C4-2B (cell line): ENCODE measurements around the gene DPP7.

Source experiments
- ZFX ChIP-seq: fragments of 450-650 bp; IDR thresholded peaks from 2 replicates; pipeline ENCODE4 v1.6.1; 2017
- TF ChIP-seq, protein P1 (sequence below): fragments of 450-650 bp; conservative IDR thresholded peaks from 2 replicates; pipeline ENCODE4 v1.5.1; 2017; ENCODE audit warnings: mild to moderate bottlenecking

DNA sequence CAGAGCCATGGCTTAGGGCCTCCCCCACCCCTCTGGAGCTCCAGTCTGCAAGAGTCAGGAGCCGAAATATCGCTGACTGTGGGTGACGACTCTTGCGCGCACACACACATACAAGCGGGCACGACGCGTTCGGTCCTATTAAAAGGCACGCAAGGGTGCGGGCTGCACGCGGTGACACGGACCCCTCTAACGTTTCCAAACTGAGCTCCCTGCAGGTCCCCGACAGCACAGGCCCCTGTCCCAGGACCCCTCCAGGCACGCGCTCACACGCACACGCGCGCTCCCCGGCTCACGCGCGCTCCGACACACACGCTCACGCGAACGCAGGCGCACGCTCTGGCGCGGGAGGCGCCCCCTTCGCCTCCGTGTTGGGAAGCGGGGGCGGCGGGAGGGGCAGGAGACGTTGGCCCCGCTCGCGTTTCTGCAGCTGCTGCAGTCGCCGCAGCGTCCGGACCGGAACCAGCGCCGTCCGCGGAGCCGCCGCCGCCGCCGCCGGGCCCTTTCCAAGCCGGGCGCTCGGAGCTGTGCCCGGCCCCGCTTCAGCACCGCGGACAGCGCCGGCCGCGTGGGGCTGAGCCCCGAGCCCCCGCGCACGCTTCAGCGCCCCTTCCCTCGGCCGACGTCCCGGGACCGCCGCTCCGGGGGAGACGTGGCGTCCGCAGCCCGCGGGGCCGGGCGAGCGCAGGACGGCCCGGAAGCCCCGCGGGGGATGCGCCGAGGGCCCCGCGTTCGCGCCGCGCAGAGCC is 24.4 kb upstream of the DPP7 start, which contains the start of gene GRIN1:
- TF ChIP-seq, protein P1, sequence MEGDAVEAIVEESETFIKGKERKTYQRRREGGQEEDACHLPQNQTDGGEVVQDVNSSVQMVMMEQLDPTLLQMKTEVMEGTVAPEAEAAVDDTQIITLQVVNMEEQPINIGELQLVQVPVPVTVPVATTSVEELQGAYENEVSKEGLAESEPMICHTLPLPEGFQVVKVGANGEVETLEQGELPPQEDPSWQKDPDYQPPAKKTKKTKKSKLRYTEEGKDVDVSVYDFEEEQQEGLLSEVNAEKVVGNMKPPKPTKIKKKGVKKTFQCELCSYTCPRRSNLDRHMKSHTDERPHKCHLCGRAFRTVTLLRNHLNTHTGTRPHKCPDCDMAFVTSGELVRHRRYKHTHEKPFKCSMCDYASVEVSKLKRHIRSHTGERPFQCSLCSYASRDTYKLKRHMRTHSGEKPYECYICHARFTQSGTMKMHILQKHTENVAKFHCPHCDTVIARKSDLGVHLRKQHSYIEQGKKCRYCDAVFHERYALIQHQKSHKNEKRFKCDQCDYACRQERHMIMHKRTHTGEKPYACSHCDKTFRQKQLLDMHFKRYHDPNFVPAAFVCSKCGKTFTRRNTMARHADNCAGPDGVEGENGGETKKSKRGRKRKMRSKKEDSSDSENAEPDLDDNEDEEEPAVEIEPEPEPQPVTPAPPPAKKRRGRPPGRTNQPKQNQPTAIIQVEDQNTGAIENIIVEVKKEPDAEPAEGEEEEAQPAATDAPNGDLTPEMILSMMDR: no peak
- TF ChIP-seq ZFX: no peak
